Fibroblast of lung (primary cell): ENCODE measurements around the gene IGSF9.

ENCODE experiments used
- EZH2 ChIP-seq: IDR thresholded peaks from 2 replicates; pipeline ENCODE4 v1.5.1; 2012; ENCODE audit warnings: low read length, control low read depth, mild to moderate bottlenecking; ENCODE audit errors: missing control alignments
- TF ChIP-seq, protein P1 (sequence below), 2 donors: IDR thresholded peaks in 1 of 2; conservative IDR thresholded peaks in 1 of 2; 1 replicate in 1 of 2; 2 replicates in 1 of 2; pipeline ENCODE4 v1.5.1; 2011 to 2012; ENCODE audit warnings: low read length in 2 of 2, control low read depth in 1 of 2, inconsistent platforms in 1 of 2, low read depth in 1 of 2, mild to moderate bottlenecking in 1 of 2

DNA sequence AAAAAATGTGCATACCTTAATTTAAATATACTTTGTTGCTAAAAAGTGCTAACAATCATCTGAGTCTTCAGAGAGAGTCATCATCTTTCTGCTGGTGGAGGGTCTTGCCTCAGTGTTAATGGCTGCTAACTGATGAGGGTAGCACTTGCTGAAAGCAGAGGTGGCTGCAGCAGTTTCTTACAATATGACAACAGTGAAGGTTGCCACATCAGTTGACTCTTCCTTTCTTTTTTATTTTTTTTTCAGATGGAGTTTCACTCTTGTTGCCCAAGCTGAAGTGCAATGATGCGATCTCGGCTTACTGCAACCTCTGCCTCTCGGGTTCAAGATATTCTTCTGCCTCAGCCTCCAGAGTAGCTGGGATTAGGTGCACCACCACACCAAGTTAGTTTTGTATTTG, 42.9 kb downstream of the IGSF9 start:
- TF ChIP-seq, protein P1, sequence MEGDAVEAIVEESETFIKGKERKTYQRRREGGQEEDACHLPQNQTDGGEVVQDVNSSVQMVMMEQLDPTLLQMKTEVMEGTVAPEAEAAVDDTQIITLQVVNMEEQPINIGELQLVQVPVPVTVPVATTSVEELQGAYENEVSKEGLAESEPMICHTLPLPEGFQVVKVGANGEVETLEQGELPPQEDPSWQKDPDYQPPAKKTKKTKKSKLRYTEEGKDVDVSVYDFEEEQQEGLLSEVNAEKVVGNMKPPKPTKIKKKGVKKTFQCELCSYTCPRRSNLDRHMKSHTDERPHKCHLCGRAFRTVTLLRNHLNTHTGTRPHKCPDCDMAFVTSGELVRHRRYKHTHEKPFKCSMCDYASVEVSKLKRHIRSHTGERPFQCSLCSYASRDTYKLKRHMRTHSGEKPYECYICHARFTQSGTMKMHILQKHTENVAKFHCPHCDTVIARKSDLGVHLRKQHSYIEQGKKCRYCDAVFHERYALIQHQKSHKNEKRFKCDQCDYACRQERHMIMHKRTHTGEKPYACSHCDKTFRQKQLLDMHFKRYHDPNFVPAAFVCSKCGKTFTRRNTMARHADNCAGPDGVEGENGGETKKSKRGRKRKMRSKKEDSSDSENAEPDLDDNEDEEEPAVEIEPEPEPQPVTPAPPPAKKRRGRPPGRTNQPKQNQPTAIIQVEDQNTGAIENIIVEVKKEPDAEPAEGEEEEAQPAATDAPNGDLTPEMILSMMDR (conservative IDR thresholded peaks at IDR 0.05 in 1 of 2, IDR thresholded peaks at IDR 0.05 in 1 of 2; ENCODE audit: low read depth in 1 of 2, low read length in 2 of 2) = no peak
- TF ChIP-seq EZH2 = no peak
